ENCODE results near the gene BAG3.
"Not testable (repeated sequence)": the region's sequence is repeated elsewhere in the genome, so short reads cannot be mapped to it uniquely, and the experiment has no call there.

The BAG3 gene

GRCh38 chr10:119694608-119695007 is 43.4 kb downstream of the BAG3 start:
- no peak for DNase-seq

GRCh38 chr10:119700321-119700954 is 49.3 kb downstream of the BAG3 start:
- no peak for DNase-seq

- no peak for DNase-seq
Measured at GRCh38 chr10:119701861-119702260, 50.7 kb downstream of the BAG3 start.

- DNase-seq, result no peak
Measured at GRCh38 chr10:119702583-119702982, 51.4 kb downstream of the BAG3 start.

GRCh38 chr10:119703903-119704508 is 52.8 kb downstream of the BAG3 start:
- DNase-seq, result no peak

- DNase-seq, result no peak
Measured at GRCh38 chr10:119705434-119705831, 54.3 kb downstream of the BAG3 start.

- DNase-seq, result no peak
Measured at GRCh38 chr10:119706521-119707278, 55.5 kb downstream of the BAG3 start.

- DNase-seq, result not testable (repeated sequence)
Measured at GRCh38 chr10:119707331-119707730, 56.2 kb downstream of the BAG3 start.

- not testable (repeated sequence) for DNase-seq
Measured at GRCh38 chr10:119710935-119711334, 59.8 kb downstream of the BAG3 start.

- DNase-seq, result no peak
Measured at GRCh38 chr10:119713744-119714483, 62.7 kb downstream of the BAG3 start.

GRCh38 chr10:119714484-119714816 is 63.3 kb downstream of the BAG3 start:
- DNase-seq, result no peak

GRCh38 chr10:119715628-119716505 is 64.7 kb downstream of the BAG3 start:
- DNase-seq, result no peak

- DNase-seq, result no peak
Measured at GRCh38 chr10:119723161-119723560, 72.0 kb downstream of the BAG3 start.

GRCh38 chr10:119723624-119724023 is 72.4 kb downstream of the BAG3 start:
- DNase-seq, result no peak

- DNase-seq, result peak; percentile 90
Measured at GRCh38 chr10:119724593-119725516, 73.7 kb downstream of the BAG3 start.

GRCh38 chr10:119725517-119725827 is 74.3 kb downstream of the BAG3 start:
- DNase-seq, result no peak

GRCh38 chr10:119725828-119726675 is 74.9 kb downstream of the BAG3 start, which contains the start of gene INPP5F:
Gene INPP5F, plus strand, starts transcription at chr10:119726050. Its CDS starts 213 bp downstream, at chr10:119726263.
- DNase-seq, result peak; percentile 83

GRCh38 chr10:119726676-119727261 is 75.6 kb downstream of the BAG3 start:
- DNase-seq, result no peak
